ENCODE measurements around the gene PLIN5. TPM values are rescaled to one million over a fixed set of nuclear protein-coding genes. Genes with fewer than 3 reads are reported as not detected.

The PLIN5 gene
- total and polyA plus RNA-seq, 2 of the 8 experiments (the other 6 are each of a cell fraction or from before 2014, with no cell fraction given), result 2.0 to 2.5 TPM

GRCh38 chr19:4557144-4557970 lies 22.3 kb upstream of the PLIN5 start:
- Histone ChIP-seq H2AK5ac (ENCODE audit: low read depth, low read length) (no peak overlapping the region), H2AFZ (ENCODE audit: low read length) (no peak overlapping the region), H3K27me3 (replicated peaks in 1 of 4; ENCODE audit: control insufficient read depth in 3 of 4, extremely low read depth in 1 of 4, insufficient read depth in 3 of 4, low read length in 3 of 4) (no peaks in the 10 kb centered on the region), H2BK12ac (ENCODE audit: low read depth, low read length) (0 out of 2 replicates have a peak overlapping the region, but pooled peaks have one; percentile 39), H3K27ac (ENCODE audit: low read depth, low read length) (no peak overlapping the region), H2BK5ac (ENCODE audit: low read depth, low read length) (no peak overlapping the region), H3K9ac (replicated peaks in 1 of 4; ENCODE audit: extremely low read depth in 1 of 4, low read depth in 3 of 4, low read length in 3 of 4) (no peak overlapping the region), H3K4me1 (replicated peaks in 1 of 4; ENCODE audit: control insufficient read depth in 3 of 4, insufficient read depth in 4 of 4, low read length in 3 of 4) (peaks cover 0 to 7% (median 3%) of the 10 kb centered on the region in 4 experiments; a peak in 3 of 7 replicates), H4K20me1 (replicated peaks in 1 of 2; ENCODE audit: control insufficient read depth in 1 of 2, insufficient read depth in 2 of 2, low read length in 2 of 2) (peaks cover 18 to 32% of the 10 kb centered on the region in 2 experiments), H3K79me1 (ENCODE audit: low read depth, low read length) (peaks cover 2% of the 10 kb centered on the region; the same call in 1 of the 2 replicates), H3K23ac (ENCODE audit: insufficient read length) (no peak overlapping the region), H3K4me2 (ENCODE audit: insufficient read depth in 1 of 2, low read depth in 2 of 2, low read length in 2 of 2) (no peak overlapping the region), H3K4ac (replicated peaks; ENCODE audit: insufficient read length, low read depth, low read length) (no peak overlapping the region), H3K23me2 (ENCODE audit: low read depth, low read length) (peaks cover 10% of the 10 kb centered on the region; the same call in 1 of the 2 replicates), H3K79me2 (ENCODE audit: control insufficient read depth in 1 of 2, insufficient read depth in 2 of 2, low read length in 2 of 2) (no peaks in the 10 kb centered on the region), H2BK20ac (ENCODE audit: low read length) (no peak overlapping the region), H4K5ac (ENCODE audit: insufficient read length, low read depth, low read length) (no peak overlapping the region), H4K8ac (ENCODE audit: extremely low read depth, insufficient read depth, low read length) (no peak overlapping the region), H3K9me3 (ENCODE audit: insufficient read depth in 2 of 2, low read depth in 1 of 2, low read length in 1 of 2) (no peaks in the 10 kb centered on the region), H2BK15ac (ENCODE audit: low read length) (no peak overlapping the region), H2BK120ac (replicated peaks; ENCODE audit: low read depth, low read length) (no peak overlapping the region), H3K14ac (ENCODE audit: insufficient read length) (no peak overlapping the region), H3K4me3 (ENCODE audit: extremely low read depth in 1 of 4, insufficient read depth in 2 of 4, low read depth in 3 of 4, low read length in 4 of 4) (no peak overlapping the region), H3K18ac (ENCODE audit: extremely low read depth, low read length) (peak overlapping the region; percentile 32; the same call in 1 of the 2 replicates), H3K56ac (replicated peaks; ENCODE audit: insufficient read length, low read depth, low read length) (no peak overlapping the region), H4K91ac (replicated peaks; ENCODE audit: insufficient read length, low read length) (no peak overlapping the region), H3K36me3 (ENCODE audit: control insufficient read depth in 2 of 4, insufficient read depth in 4 of 4, low read length in 3 of 4) (peaks cover 9 to 30% (median 21%) of the 10 kb centered on the region in 4 experiments; a peak in 6 of 8 replicates)
- DNase-seq (ENCODE audit: low read depth in 1 of 2, low spot score in 2 of 2) (peak in 1 of 2 experiments; percentile 74), FAIRE-seq (no peak)
- ChIA-PET CTCF (ENCODE audit: partially characterized antibody) (interaction anchor here (0.6 to 3.7 kb wide), 16 partner anchors 10 to 865 kb away, joined by 3 to 14 read pairs (median 4); partner anchors contain the start of gene PLIN5), POLR2A (ENCODE audit: partially characterized antibody) (no interaction called here)
- TF ChIP-seq ATF2 (IDR thresholded peaks at IDR 0.05; ENCODE audit: low read length) (no peak), KDM1A (IDR thresholded peaks at IDR 0.05; ENCODE audit: borderline replicate concordance, low read length) (peak; percentile 88), CTCF (IDR thresholded peaks at IDR 0.05; ENCODE audit: control extremely low read depth in 1 of 3, insufficient read depth in 1 of 3, low read depth in 1 of 3, low read length in 3 of 3) (peak; percentile 54 to 59 (median 58))
- 87% methylated on average over 26 of the region's 33 CpGs; no CpG with 5 or more reads in 1 of the 2 experiments for WGBS, 2 experiments (ENCODE audit: extremely low coverage in 1 of 2, insufficient coverage in 1 of 2, insufficient read length in 1 of 2, insufficient replicate concordance in 2 of 2, low coverage in 1 of 2, low lambda C conversion rate in 2 of 2, missing lambda C conversion rate in 1 of 2)
